CD1c-positive myeloid dendritic cell (primary cell): ENCODE measurements around the gene IGSF21.

Experiments used
- DNase-seq: peaks from one replicate; pipeline ENCODE4 v3.0.0-alpha.2; 2016; ENCODE audit errors: extremely low spot score

IGSF21 gene

GRCh38 chr1:18426580-18426979 is 319.0 kb downstream of the IGSF21 start:
- DNase-seq = no peak
